Neural cell (in vitro differentiated cells): Measurements from ENCODE around the gene SLC16A4. TPM values are rescaled to one million over a fixed set of nuclear protein-coding genes. Genes with fewer than 3 reads are reported as not detected.
A peak's percentile ranks its signal among the peaks of the same experiment; 100 is the strongest.

Experiments
- H2AFZ ChIP-seq: fragments of 200-600, 300-800 bp; sonication (generic), shearing (Covaris generic); 2 replicates; pipeline ENCODE4 v1.6.0; 2014; ENCODE audit warnings: low read depth, mild to moderate bottlenecking, antibody characterized with exemption, low read length, moderate library complexity
- H3F3A ChIP-seq: fragments of 200-600 bp; shearing (Covaris generic); 2 replicates; pipeline ENCODE4 v1.6.1; 2016; ENCODE audit warnings: mild to moderate bottlenecking, moderate library complexity, mixed read lengths, antibody characterized with exemption, low read length; ENCODE audit not compliant: insufficient read depth, poor library complexity, severe bottlenecking
- H3K27ac ChIP-seq: fragments of 200-600, 300-800 bp; sonication (generic), shearing (Covaris generic); 2 replicates; pipeline ENCODE4 v1.5.1; 2014; ENCODE audit warnings: mild to moderate bottlenecking, low read length, moderate library complexity
- H3K27me3 ChIP-seq: fragments of 300-800, 200-600 bp; sonication (generic), shearing (Covaris generic); 2 replicates; pipeline ENCODE4 v1.6.0; 2014; ENCODE audit warnings: mild to moderate bottlenecking, low read depth, low read length, moderate library complexity; ENCODE audit not compliant: insufficient read depth
- H3K36me3 ChIP-seq: fragments of 300-800, 200-600 bp; sonication (generic), shearing (Covaris generic); 2 replicates; pipeline ENCODE4 v1.5.1; 2014; ENCODE audit warnings: mild to moderate bottlenecking, antibody characterized with exemption, low read length, moderate library complexity; ENCODE audit not compliant: insufficient read depth
- H3K4me2 ChIP-seq: fragments of 300-800, 200-600 bp; sonication (generic), shearing (Covaris generic); 2 replicates; pipeline ENCODE4 v1.6.0; 2014; ENCODE audit warnings: mild to moderate bottlenecking, low read length
- H3K4me3 ChIP-seq: fragments of 300-800, 200-600 bp; sonication (generic), shearing (Covaris generic); 2 replicates; pipeline ENCODE4 v1.5.1; 2014; ENCODE audit warnings: mild to moderate bottlenecking, low read length, moderate library complexity
- H3K79me2 ChIP-seq: fragments of 200-600 bp; shearing (Covaris generic); replicated peaks from 2 replicates; pipeline ENCODE4 v1.6.0; 2014; ENCODE audit warnings: mild to moderate bottlenecking, low read length, moderate library complexity; ENCODE audit not compliant: insufficient read depth
- H3K9ac ChIP-seq: fragments of 300-800, 200-600 bp; sonication (generic), shearing (Covaris generic); 2 replicates; pipeline ENCODE4 v1.6.1; 2016; ENCODE audit warnings: mild to moderate bottlenecking, low read length, mixed read lengths
- H3K9me2 ChIP-seq: fragments of 200-600 bp; shearing (Covaris generic); 2 replicates; pipeline ENCODE4 v1.6.1; 2016; ENCODE audit warnings: mild to moderate bottlenecking, low read length, mixed read lengths; ENCODE audit not compliant: insufficient read depth
- H3K9me3 ChIP-seq: fragments of 200-600, 300-800 bp; sonication (generic), shearing (Covaris generic); 2 replicates; pipeline ENCODE4 v1.6.1; 2016; ENCODE audit warnings: mild to moderate bottlenecking, mixed run types, low read length, moderate library complexity, mixed read lengths
- H4K20me1 ChIP-seq: fragments of 200-600 bp; shearing (Covaris generic); 2 replicates; pipeline ENCODE4 v1.6.1; 2016; ENCODE audit warnings: mild to moderate bottlenecking, mixed run types; ENCODE audit not compliant: insufficient read depth
- CTCF ChIP-seq: fragments of 450-650 bp; IDR thresholded peaks from 2 replicates; pipeline ENCODE4 v1.5.1; 2014; ENCODE audit warnings: antibody characterized with exemption, mild to moderate bottlenecking, moderate library complexity; ENCODE audit not compliant: poor library complexity, severe bottlenecking
- EP300 ChIP-seq: fragments of 450-650 bp; conservative IDR thresholded peaks from 2 replicates; pipeline ENCODE4 v1.6.1; 2014; ENCODE audit warnings: antibody characterized with exemption, mild to moderate bottlenecking, moderate library complexity; ENCODE audit not compliant: poor library complexity, severe bottlenecking
- EZH2 ChIP-seq: fragments of 200-600, 300-800 bp; shearing (Covaris generic), sonication (generic); IDR thresholded peaks from 2 replicates; pipeline ENCODE4 v1.6.1; 2014; ENCODE audit warnings: antibody characterized with exemption, low read length, borderline replicate concordance, mild to moderate bottlenecking; ENCODE audit not compliant: insufficient read depth, poor library complexity, severe bottlenecking
- MXI1 ChIP-seq: fragments of 450-650 bp; conservative IDR thresholded peaks from 2 replicates; pipeline ENCODE4 v1.6.1; 2014; ENCODE audit warnings: antibody characterized with exemption, mild to moderate bottlenecking; ENCODE audit not compliant: poor library complexity, severe bottlenecking
- POLR2AphosphoS5 ChIP-seq: IDR thresholded peaks from 2 replicates; pipeline ENCODE4 v1.6.1; 2012
- RAD21 ChIP-seq: fragments of 450-650 bp; conservative IDR thresholded peaks from 2 replicates; pipeline ENCODE4 v1.6.1; 2014; ENCODE audit warnings: antibody characterized with exemption, mild to moderate bottlenecking, moderate library complexity
- SMC3 ChIP-seq: fragments of 450-650 bp; conservative IDR thresholded peaks from 2 replicates; pipeline ENCODE4 v1.6.1; 2014; ENCODE audit warnings: antibody characterized with exemption, mild to moderate bottlenecking, moderate library complexity; ENCODE audit not compliant: poor library complexity
- TAF1 ChIP-seq: IDR thresholded peaks from 2 replicates; pipeline ENCODE4 v1.6.1; 2012; ENCODE audit warnings: low read depth
- polyA plus RNA-seq: library from polyadenylated mRNA; depleted of rRNA; stranded (reverse); fragments of >200 nt; gene quantifications from 2 replicates; pipeline ENCODE4 v1.2.3, GENCODE V29; 2014
- TF ChIP-seq, protein P1 (sequence below): IDR thresholded peaks from 2 replicates; pipeline ENCODE4 v1.6.1; 2012; ENCODE audit warnings: borderline replicate concordance

SLC16A4 gene
- polyA plus RNA-seq, 1 donor from 2014 or later: 1.2 TPM

DNA sequence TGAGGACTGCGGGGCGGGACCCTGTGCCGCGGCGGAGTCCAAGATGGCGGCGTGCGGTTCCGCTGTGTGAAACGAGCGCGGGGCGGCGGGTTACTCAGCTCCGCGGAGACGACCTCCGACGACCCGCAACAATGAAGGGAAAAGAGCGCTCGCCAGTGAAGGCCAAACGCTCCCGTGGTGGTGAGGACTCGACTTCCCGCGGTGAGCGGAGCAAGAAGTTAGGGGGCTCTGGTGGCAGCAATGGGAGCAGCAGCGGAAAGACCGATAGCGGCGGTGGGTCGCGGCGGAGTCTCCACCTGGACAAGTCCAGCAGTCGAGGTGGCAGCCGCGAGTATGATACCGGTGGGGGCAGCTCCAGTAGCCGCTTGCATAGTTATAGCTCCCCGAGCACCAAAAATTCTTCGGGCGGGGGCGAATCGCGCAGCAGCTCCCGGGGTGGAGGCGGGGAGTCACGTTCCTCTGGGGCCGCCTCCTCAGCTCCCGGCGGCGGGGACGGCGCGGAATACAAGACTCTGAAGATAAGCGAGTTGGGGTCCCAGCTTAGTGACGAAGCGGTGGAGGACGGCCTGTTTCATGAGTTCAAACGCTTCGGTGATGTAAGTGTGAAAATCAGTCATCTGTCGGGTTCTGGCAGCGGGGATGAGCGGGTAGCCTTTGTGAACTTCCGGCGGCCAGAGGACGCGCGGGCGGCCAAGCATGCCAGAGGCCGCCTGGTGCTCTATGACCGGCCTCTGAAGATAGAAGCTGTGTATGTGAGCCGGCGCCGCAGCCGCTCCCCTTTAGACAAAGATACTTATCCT, 51.2 kb downstream of the SLC16A4 start (continued):
- TF ChIP-seq, protein P1, sequence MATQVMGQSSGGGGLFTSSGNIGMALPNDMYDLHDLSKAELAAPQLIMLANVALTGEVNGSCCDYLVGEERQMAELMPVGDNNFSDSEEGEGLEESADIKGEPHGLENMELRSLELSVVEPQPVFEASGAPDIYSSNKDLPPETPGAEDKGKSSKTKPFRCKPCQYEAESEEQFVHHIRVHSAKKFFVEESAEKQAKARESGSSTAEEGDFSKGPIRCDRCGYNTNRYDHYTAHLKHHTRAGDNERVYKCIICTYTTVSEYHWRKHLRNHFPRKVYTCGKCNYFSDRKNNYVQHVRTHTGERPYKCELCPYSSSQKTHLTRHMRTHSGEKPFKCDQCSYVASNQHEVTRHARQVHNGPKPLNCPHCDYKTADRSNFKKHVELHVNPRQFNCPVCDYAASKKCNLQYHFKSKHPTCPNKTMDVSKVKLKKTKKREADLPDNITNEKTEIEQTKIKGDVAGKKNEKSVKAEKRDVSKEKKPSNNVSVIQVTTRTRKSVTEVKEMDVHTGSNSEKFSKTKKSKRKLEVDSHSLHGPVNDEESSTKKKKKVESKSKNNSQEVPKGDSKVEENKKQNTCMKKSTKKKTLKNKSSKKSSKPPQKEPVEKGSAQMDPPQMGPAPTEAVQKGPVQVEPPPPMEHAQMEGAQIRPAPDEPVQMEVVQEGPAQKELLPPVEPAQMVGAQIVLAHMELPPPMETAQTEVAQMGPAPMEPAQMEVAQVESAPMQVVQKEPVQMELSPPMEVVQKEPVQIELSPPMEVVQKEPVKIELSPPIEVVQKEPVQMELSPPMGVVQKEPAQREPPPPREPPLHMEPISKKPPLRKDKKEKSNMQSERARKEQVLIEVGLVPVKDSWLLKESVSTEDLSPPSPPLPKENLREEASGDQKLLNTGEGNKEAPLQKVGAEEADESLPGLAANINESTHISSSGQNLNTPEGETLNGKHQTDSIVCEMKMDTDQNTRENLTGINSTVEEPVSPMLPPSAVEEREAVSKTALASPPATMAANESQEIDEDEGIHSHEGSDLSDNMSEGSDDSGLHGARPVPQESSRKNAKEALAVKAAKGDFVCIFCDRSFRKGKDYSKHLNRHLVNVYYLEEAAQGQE: peak; percentile 93
- TF ChIP-seq MXI1 (peak; percentile 87), POLR2AphosphoS5 (peak; percentile 96), TAF1 (peak; percentile 98)

- Histone ChIP-seq H3K4me2 (peak within 1 kb of the TSS; percentile 91), H3K36me3 (peaks cover 3% of the 10 kb centered on the region), H4K20me1 (peaks cover 4% of the 10 kb centered on the region), H3K4me3 (peak within 1 kb of the TSS; percentile 79), H2AFZ (peak within 1 kb of the TSS; percentile 81), H3K27me3 (no peaks in the 10 kb centered on the region), H3K27ac (peak within 1 kb of the TSS; percentile 90), H3K9ac (peak within 1 kb of the TSS; percentile 80), H3K9me3 (no peaks in the 10 kb centered on the region), H3F3A (no peaks in the 10 kb centered on the region), H3K9me2 (no peaks in the 10 kb centered on the region), H3K79me2 (peaks cover 40% of the 10 kb centered on the region)
- TF ChIP-seq EZH2: no peak
- TF ChIP-seq RAD21: no peak
- TF ChIP-seq MXI1: no peak
- no peak for TF ChIP-seq POLR2AphosphoS5
- no peak for TF ChIP-seq TAF1
- no peak for TF ChIP-seq SMC3
- TF ChIP-seq, protein P1: no peak
- no peak for TF ChIP-seq CTCF
- no peak for TF ChIP-seq EP300
Observed at GRCh38 chr1:110338886-110339406, 51.9 kb downstream of the SLC16A4 start, which contains the start of gene RBM15. RBM15 (plus strand) TSS chr1:110339377; CDS start chr1:110339406, 29 bp downstream.
